Measurements from ENCODE around the gene ADAM8.

Gene ADAM8

DNA sequence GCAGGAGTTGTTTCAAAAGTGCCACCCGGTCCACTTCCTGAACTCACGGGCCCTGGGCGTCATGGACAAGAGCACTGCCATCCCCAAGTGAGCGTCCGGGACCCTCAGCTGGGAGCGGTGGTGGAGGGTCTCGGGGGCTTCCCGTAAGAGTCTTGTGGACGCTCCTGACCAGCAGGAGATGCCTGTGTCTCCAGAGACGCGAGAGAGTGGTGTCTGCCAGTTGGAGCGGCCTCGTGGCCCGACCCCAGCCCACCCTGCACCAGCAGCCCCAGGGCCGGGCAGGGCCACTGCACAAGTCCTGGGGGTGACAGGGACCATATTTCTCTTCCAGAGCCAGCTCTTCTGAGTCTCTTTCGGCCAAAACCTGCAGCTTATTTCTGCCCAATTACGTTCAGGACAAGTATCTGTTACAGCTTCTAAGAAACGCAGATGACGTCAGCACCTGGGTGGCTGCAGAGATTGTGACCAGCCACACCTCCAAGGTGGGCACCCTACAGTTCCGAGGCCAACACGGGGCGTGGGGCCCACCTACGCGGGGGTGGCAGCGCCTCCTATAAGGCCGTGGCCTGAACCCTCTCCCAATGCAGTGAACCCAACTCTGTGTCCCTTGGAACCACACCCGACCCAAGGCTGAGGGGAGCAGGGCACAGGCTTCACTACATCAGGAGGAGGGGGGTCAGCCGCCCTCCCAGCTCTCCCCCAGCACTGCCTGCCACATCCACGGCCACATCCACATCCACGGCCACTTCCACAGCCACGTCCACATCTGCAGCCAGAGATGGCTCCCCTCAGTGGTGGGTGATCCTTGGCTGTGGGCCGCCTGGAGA lies 62.8 kb downstream of the ADAM8 start:
- no peak overlapping the region for H3K27ac ChIP-seq (ENCODE audit: low read depth, low read length)
- H3K9ac ChIP-seq (ENCODE audit: low read depth in 1 of 2, low read length in 2 of 2): no peak overlapping the region
- H3K36me3 ChIP-seq (ENCODE audit: control insufficient read depth in 1 of 2, insufficient read depth in 2 of 2, low read length in 2 of 2): no peaks in the 10 kb centered on the region
- no peaks in the 10 kb centered on the region for H3K27me3 ChIP-seq (ENCODE audit: control insufficient read depth in 1 of 2, insufficient read depth in 2 of 2, low read length in 2 of 2)
- no peaks in the 10 kb centered on the region for H3K9me3 ChIP-seq (ENCODE audit: control insufficient read depth in 1 of 2, low read length in 2 of 2)
- no peak overlapping the region for H3K4me3 ChIP-seq (ENCODE audit: low read depth in 1 of 2, low read length in 2 of 2)
- no peaks in the 10 kb centered on the region for H3K4me1 ChIP-seq (ENCODE audit: control insufficient read depth in 1 of 2, insufficient read depth in 2 of 2, low read length in 2 of 2)

DNA sequence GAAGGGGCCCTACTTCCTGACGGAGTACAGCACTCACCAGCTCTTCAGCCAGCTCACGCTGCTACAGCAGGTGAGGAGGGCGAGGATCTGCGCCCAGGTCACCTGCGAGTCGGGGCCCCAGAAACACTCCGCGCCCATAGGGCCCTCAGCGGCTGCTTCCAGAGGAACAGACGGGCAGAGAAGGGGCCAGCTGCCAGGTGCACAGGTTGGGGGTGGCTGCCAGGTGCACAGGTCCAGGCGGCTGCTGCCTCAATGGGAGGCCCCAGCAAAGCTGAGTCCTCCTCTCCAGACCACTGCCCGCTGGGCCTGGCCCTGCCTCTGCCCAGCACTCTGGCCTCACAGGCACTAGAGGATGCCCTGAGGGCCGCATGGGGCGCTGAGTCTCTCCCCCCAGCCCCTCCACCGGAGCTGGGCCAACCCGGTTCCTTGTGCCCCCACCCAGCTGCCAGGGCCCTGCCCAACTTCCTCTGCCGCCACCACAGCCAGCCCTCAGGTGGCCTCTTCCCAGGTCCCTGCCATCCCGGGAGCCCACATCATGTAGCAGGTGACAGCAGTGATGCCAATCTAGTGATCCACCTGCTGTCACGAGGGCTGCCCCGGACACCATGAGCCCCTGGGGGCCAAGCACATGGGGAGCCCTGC lies 63.7 kb downstream of the ADAM8 start:
- Histone ChIP-seq H3K27ac (ENCODE audit: low read depth, low read length) (no peak overlapping the region), H3K4me3 (ENCODE audit: low read depth in 1 of 2, low read length in 2 of 2) (no peak overlapping the region), H3K9me3 (ENCODE audit: control insufficient read depth in 1 of 2, low read length in 2 of 2) (no peaks in the 10 kb centered on the region), H3K4me1 (ENCODE audit: control insufficient read depth in 1 of 2, insufficient read depth in 2 of 2, low read length in 2 of 2) (no peaks in the 10 kb centered on the region), H3K27me3 (ENCODE audit: control insufficient read depth in 1 of 2, insufficient read depth in 2 of 2, low read length in 2 of 2) (no peaks in the 10 kb centered on the region), H3K9ac (ENCODE audit: low read depth in 1 of 2, low read length in 2 of 2) (no peak overlapping the region), H3K36me3 (ENCODE audit: control insufficient read depth in 1 of 2, insufficient read depth in 2 of 2, low read length in 2 of 2) (no peaks in the 10 kb centered on the region)

Measured in duodenal mucosa (tissue), 2 donors.